MM.1S (cell line): Measurements from ENCODE around the gene FANCC.
"Not testable (repeated sequence)": the region's sequence is repeated elsewhere in the genome, so short reads cannot be mapped to it uniquely, and the experiment has no call there.

Experiments
- DNase-seq: peaks from one replicate; pipeline ENCODE4 v3.0.0-alpha.2; 2015
- H2AFZ ChIP-seq: fragments of 300-600 bp; sonication (generic); 2 replicates; pipeline ENCODE4 v1.6.0; 2016; ENCODE audit warnings: antibody characterized with exemption, low read length
- H3F3A ChIP-seq: fragments of 300-600 bp; sonication (generic); 2 replicates; pipeline ENCODE4 v1.6.1; 2016; ENCODE audit warnings: mild to moderate bottlenecking, antibody characterized with exemption, low read length, moderate library complexity, mixed read lengths; ENCODE audit not compliant: insufficient read depth
- H3K27ac ChIP-seq: fragments of 300-600 bp; sonication (generic); 2 replicates; pipeline ENCODE4 v1.5.1; 2016; ENCODE audit warnings: mild to moderate bottlenecking, low read length
- H3K27me3 ChIP-seq: fragments of 300-600 bp; sonication (generic); replicated peaks from 2 replicates; pipeline ENCODE4 v1.6.0; 2016; ENCODE audit warnings: low read length; ENCODE audit not compliant: insufficient read depth
- H3K36me3 ChIP-seq: fragments of 300-600 bp; sonication (generic); replicated peaks from 2 replicates; pipeline ENCODE4 v1.6.1; 2016; ENCODE audit warnings: mild to moderate bottlenecking, low read length, mixed read lengths; ENCODE audit not compliant: insufficient read depth
- H3K4me1 ChIP-seq: fragments of 300-600 bp; sonication (generic); 2 replicates; pipeline ENCODE4 v1.6.1; 2016; ENCODE audit warnings: low read length, mixed read lengths
- H3K4me2 ChIP-seq: fragments of 300-600 bp; sonication (generic); 2 replicates; pipeline ENCODE4 v1.6.0; 2016; ENCODE audit warnings: low read depth, low read length
- H3K4me3 ChIP-seq: fragments of 300-600 bp; sonication (generic); 2 replicates; pipeline ENCODE4 v1.5.1; 2016; ENCODE audit warnings: low read length, mixed read lengths
- H3K79me2 ChIP-seq: fragments of 300-600 bp; sonication (generic); 2 replicates; pipeline ENCODE4 v1.6.1; 2016; ENCODE audit warnings: mixed run types, low read length, mixed read lengths
- H3K9ac ChIP-seq: fragments of 300-600 bp; sonication (generic); 2 replicates; pipeline ENCODE4 v1.6.1; 2016; ENCODE audit warnings: low read length, mixed read lengths
- H3K9me2 ChIP-seq: fragments of 300-600 bp; sonication (generic); replicated peaks from 2 replicates; pipeline ENCODE4 v1.6.1; 2016; ENCODE audit warnings: mild to moderate bottlenecking, low read length, mixed read lengths; ENCODE audit not compliant: insufficient read depth
- H3K9me3 ChIP-seq: fragments of 300-600 bp; sonication (generic); replicated peaks from 2 replicates; pipeline ENCODE4 v1.6.1; 2016; ENCODE audit warnings: mild to moderate bottlenecking, low read length, mixed read lengths; ENCODE audit not compliant: insufficient read depth
- H4K20me1 ChIP-seq: fragments of 300-600 bp; sonication (generic); 2 replicates; pipeline ENCODE4 v1.6.1; 2016; ENCODE audit warnings: mild to moderate bottlenecking, low read length, moderate library complexity, mixed read lengths; ENCODE audit not compliant: insufficient read depth
- CTCF ChIP-seq: fragments of 300-600 bp; sonication (generic); IDR thresholded peaks from 2 replicates; pipeline ENCODE4 v1.5.1; 2016; ENCODE audit warnings: antibody characterized with exemption, low read length, mixed read lengths
- EZH2 ChIP-seq: fragments of 300-600 bp; sonication (generic); optimal IDR thresholded peaks from 2 replicates; pipeline ENCODE3; 2017; ENCODE audit warnings: low read depth, mild to moderate bottlenecking, antibody characterized with exemption, low read length, mixed read lengths
- EZH2phosphoT487 ChIP-seq: fragments of 300-600 bp; sonication (generic); IDR thresholded peaks from 2 replicates; pipeline ENCODE4 v1.6.1; 2018; ENCODE audit warnings: antibody characterized with exemption, low read length

FANCC gene

DNA sequence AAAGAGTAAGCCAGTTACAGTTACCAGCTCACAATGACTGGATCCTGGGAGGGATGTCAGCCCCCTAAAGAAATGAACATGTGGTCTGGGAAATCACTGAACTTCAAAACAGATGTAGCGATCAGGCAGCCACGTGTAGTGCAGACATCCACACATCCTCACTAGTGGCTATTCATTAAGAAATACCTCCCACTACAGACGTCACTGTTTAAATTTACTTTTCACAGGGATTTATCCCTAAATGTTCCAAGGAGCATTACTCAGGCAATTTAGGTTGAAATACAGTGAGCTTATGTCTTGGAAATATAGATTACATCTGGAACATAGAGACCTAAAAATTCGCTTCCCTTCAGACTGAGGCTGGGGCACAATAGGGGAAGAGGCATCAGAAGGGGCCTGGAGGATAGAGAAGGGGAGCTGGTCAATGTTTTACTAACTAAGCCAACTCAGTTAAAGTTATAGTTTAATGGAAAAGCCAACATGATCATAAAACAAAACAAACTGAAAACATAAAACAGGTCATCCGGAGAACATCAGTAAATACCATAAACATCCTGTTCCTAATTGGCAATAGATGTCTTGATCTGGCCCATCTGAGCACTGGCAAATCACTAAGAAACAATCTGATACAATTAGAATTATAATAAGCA lies 92.3 kb downstream of the FANCC start:
- Histone ChIP-seq H3K27me3 (no peaks in the 10 kb centered on the region), H3K4me1 (no peaks in the 10 kb centered on the region)
- no peak for DNase-seq

GRCh38 chr9:95224376-95225019 lies 93.0 kb downstream of the FANCC start:
- Histone ChIP-seq H3K27ac (no peak overlapping the region), H3K4me2 (no peak overlapping the region)

More for the DNA sequence above, 92.3 kb downstream of the FANCC start:
- Histone ChIP-seq H3K36me3 (no peaks in the 10 kb centered on the region), H3K79me2 (no peaks in the 10 kb centered on the region), H2AFZ (no peak overlapping the region), H3K9me2 (no peaks in the 10 kb centered on the region), H3K27ac (no peak overlapping the region), H3K4me2 (no peak overlapping the region), H3K9me3 (no peaks in the 10 kb centered on the region), H4K20me1 (no peaks in the 10 kb centered on the region), H3F3A (no peaks in the 10 kb centered on the region), H3K4me3 (no peak overlapping the region), H3K9ac (no peak overlapping the region)
- no peak for TF ChIP-seq CTCF
- TF ChIP-seq EZH2phosphoT487: no peak
- TF ChIP-seq EZH2: no peak

GRCh38 chr9:95220352-95220751 lies 97.2 kb downstream of the FANCC start:
- not testable (repeated sequence) for H3K4me1 ChIP-seq, DNase-seq, H3K4me2 ChIP-seq, H4K20me1 ChIP-seq, H3K9me3 ChIP-seq, H3K27ac ChIP-seq, H3K9ac ChIP-seq, H3K9me2 ChIP-seq, H3K4me3 ChIP-seq, H3K27me3 ChIP-seq, H3F3A ChIP-seq, H2AFZ ChIP-seq, H3K36me3 ChIP-seq, H3K79me2 ChIP-seq

More at GRCh38 chr9:95224376-95225019, 93.0 kb downstream of the FANCC start:
- H3K4me1 ChIP-seq: no peaks in the 10 kb centered on the region
- no peaks in the 10 kb centered on the region for H3K36me3 ChIP-seq
- no peaks in the 10 kb centered on the region for H3K79me2 ChIP-seq
- H3K9me2 ChIP-seq: no peaks in the 10 kb centered on the region
- TF ChIP-seq CTCF (no peak), EZH2phosphoT487 (no peak), EZH2 (no peak)
- H2AFZ ChIP-seq: no peak overlapping the region
- DNase-seq: no peak
- H3K4me3 ChIP-seq: no peak overlapping the region
- no peak overlapping the region for H3K9ac ChIP-seq
- no peaks in the 10 kb centered on the region for H3K9me3 ChIP-seq
- H3K27me3 ChIP-seq: no peaks in the 10 kb centered on the region
- no peaks in the 10 kb centered on the region for H4K20me1 ChIP-seq
- no peaks in the 10 kb centered on the region for H3F3A ChIP-seq

DNA sequence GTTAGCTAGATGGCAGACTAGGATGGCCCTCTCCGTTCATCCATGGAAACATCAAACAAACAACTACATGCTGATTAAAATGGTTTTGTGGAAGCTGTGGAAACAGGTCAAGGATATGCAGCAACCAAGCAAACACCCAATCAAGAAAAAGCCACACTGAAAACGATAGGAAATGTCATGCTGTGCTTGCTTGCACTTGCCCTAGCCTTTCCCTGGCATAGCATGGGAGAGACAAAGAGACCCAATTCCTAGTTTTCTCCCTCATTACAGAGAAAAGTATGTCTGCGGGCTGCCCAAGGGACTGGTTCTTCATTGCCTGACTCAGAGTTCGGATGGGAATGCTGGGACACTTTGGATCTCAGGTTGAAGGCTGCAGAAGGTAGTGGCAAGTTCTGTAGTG lies 98.7 kb downstream of the FANCC start:
- Histone ChIP-seq H2AFZ (no peak overlapping the region), H3K79me2 (no peaks in the 10 kb centered on the region), H3K9ac (no peak overlapping the region), H4K20me1 (no peaks in the 10 kb centered on the region), H3K4me1 (no peaks in the 10 kb centered on the region), H3K9me3 (no peaks in the 10 kb centered on the region), H3K27ac (no peak overlapping the region), H3K9me2 (no peaks in the 10 kb centered on the region), H3K4me3 (no peak overlapping the region), H3K27me3 (no peaks in the 10 kb centered on the region), H3F3A (no peaks in the 10 kb centered on the region), H3K4me2 (no peak overlapping the region), H3K36me3 (no peaks in the 10 kb centered on the region)
- no peak for DNase-seq
- TF ChIP-seq EZH2phosphoT487 (no peak), CTCF (no peak)
